ENCODE data around the gene CBLB.

Gene CBLB

DNA sequence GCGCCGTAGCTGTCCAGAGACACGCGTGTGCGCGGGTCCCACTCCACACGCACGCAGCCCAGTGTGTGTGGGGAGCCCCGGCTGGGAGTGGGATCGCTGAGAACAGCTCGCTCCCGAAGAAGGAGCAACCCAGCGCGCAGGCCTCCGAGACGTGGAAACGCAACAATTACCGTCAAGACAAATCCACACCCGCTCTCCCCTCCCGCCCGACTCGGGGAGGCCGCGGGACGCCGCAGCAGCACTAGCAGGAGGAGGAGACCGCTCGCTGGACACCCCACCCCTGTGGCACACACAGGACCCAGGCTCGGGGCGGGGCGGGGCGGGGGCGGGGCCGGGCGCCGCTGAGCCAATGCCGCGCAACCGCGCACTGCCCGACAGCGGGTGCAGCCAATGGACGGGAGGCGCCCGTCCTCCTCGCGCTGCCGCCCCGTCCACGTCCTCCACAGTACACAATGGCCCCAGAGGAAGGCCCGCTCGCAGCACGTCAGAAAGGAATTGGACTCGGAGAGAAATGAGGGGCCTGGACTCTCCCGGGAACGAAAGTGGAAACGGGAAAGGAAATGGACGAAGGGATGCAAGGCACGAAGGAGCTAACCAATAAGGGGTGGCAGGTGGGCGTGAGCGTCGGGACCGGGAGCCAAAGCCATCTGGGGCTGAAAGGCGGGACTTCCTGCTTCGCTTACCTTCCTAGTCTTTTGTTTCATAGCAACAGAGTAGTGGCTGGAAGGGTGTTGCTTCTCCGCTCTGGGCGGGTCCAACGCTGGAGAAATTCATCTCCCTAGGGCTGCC is at the start of gene CBLB:
TSS of gene CBLB (minus strand) at position 271 of the 789 bp plus-strand sequence. CDS start 1,435 bp downstream, outside the sequence.
- TF ChIP-seq, protein P1, sequence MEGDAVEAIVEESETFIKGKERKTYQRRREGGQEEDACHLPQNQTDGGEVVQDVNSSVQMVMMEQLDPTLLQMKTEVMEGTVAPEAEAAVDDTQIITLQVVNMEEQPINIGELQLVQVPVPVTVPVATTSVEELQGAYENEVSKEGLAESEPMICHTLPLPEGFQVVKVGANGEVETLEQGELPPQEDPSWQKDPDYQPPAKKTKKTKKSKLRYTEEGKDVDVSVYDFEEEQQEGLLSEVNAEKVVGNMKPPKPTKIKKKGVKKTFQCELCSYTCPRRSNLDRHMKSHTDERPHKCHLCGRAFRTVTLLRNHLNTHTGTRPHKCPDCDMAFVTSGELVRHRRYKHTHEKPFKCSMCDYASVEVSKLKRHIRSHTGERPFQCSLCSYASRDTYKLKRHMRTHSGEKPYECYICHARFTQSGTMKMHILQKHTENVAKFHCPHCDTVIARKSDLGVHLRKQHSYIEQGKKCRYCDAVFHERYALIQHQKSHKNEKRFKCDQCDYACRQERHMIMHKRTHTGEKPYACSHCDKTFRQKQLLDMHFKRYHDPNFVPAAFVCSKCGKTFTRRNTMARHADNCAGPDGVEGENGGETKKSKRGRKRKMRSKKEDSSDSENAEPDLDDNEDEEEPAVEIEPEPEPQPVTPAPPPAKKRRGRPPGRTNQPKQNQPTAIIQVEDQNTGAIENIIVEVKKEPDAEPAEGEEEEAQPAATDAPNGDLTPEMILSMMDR (IDR thresholded peaks at IDR 0.05; ENCODE audit: extremely low read depth, insufficient read depth, missing control alignments), result no peak
- in situ Hi-C loops (cut with MboI; ENCODE audit: low pct_unique_long_range_greater_than_20kb, low sequenced_read_pairs, unreplicated experiment), result loop anchor here (25.0 kb wide), 1 partner anchor 743 kb away; no protein-coding TSS in a partner anchor
- DNase-seq (ENCODE audit: low spot score), result peak; percentile 91

DNA sequence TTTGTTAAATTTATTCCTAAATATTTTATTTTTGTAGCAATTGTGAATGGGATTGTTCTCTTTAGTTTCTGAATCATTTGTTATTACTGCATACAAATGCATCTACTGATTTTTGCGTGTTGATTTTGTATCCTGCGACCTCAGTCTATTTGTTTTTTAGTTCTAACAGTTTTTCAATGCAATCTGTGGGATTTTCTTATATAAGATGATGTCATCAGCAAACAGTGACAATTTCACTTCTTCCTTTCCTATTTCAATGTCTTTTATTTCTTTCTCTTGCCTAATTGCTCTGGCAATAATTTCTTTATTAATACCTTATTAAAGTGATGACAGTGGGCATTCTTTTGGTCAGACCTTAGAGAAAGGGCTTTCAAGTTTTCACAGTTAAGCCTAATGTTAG is 48.0 kb upstream of the CBLB start:
- in situ Hi-C loops (cut with MboI; ENCODE audit: low pct_unique_long_range_greater_than_20kb, low sequenced_read_pairs, unreplicated experiment), result no loop called here
- TF ChIP-seq, protein P1 (IDR thresholded peaks at IDR 0.05; ENCODE audit: extremely low read depth, insufficient read depth, missing control alignments), result no peak
- DNase-seq (ENCODE audit: low spot score), result no peak

DNA sequence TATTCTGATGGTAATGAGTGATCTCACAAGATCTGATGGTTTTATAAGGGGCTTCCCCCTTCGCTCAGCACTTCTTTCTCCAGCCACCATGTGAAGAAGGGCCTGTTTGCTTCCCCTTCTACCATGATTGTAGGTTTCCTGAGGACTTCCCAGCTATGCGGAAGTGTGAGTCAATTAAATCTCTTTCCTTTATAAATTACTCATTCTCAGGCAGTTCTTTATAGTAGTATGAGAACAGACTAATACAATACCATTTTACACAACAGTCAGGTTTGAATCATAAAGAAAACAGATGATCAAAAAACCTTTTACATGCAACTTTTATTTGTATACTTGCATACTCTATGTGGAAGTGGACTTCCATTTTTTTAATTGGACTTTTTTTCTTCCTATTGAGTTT is 46.7 kb upstream of the CBLB start:
- in situ Hi-C loops (cut with MboI; ENCODE audit: low pct_unique_long_range_greater_than_20kb, low sequenced_read_pairs, unreplicated experiment), result no loop called here
- no peak for DNase-seq (ENCODE audit: low spot score)
- TF ChIP-seq, protein P1 (IDR thresholded peaks at IDR 0.05; ENCODE audit: extremely low read depth, insufficient read depth, missing control alignments), result no peak

DNA sequence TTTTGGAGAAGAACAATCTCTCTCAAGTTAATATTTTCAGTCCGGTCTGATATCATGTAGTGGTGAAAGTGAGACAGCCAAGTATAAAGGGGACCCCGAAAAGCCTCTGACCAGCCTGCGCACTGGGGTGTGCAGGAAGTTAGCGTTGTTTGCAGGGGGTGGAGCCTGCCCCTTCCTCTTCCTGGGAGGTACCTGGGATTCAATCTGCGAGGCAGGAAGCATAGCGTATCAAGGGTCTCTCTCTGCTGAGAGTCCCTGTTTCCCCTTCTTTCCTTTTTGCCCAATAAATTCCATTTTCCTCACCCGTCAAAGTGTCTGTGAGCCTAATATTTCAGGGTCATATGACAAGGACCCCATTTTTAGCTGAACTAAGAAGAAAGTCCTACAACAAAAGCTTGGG is 44.8 kb upstream of the CBLB start:
- DNase-seq (ENCODE audit: low spot score), result no peak
- in situ Hi-C loops (cut with MboI; ENCODE audit: low pct_unique_long_range_greater_than_20kb, low sequenced_read_pairs, unreplicated experiment), result no loop called here
- TF ChIP-seq, protein P1 (IDR thresholded peaks at IDR 0.05; ENCODE audit: extremely low read depth, insufficient read depth, missing control alignments), result no peak

DNA sequence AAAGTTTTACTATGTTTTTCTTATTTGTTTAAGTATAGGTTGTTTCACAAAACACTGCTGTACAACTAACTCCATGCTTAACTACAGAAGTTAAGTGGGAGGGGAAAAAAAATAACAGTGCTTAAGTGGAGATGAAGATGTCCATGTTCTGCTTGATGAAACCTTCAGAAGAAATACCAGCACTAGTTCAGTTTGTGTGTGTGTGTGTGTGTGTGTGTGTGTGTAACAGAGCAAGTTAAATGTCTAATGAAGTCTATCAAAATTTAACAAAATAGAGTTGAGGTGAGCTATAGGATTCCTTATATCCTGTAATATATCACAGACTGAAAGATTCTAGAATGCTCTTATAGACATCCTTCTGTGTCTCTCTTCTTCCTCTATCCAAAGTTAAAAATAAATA is 44.1 kb upstream of the CBLB start:
- DNase-seq (ENCODE audit: low spot score), result no peak

DNA sequence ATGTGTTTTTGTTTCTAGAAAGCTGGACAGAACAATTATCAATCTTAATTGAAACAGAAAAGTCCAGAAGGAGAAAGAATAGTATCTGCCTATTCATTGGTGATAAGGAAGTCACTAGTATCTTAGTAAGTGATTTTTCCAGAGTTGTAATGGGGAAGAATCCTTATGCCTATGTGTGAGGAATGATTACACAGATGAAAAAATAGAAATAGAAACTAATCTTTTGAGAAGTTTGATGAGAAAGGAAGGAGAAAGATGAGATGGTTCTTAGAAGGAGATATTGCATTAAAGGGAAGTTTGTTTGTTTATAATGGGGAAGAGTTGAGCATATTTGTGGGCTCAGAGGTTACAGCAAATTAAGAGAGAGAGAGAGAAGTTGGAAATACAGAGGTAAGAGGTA is 42.7 kb upstream of the CBLB start:
- no peak for DNase-seq (ENCODE audit: low spot score)
- in situ Hi-C loops (cut with MboI; ENCODE audit: low pct_unique_long_range_greater_than_20kb, low sequenced_read_pairs, unreplicated experiment), result no loop called here
- TF ChIP-seq, protein P1 (IDR thresholded peaks at IDR 0.05; ENCODE audit: extremely low read depth, insufficient read depth, missing control alignments), result no peak

More for the DNA sequence above, 44.1 kb upstream of the CBLB start:
- in situ Hi-C loops (cut with MboI; ENCODE audit: low pct_unique_long_range_greater_than_20kb, low sequenced_read_pairs, unreplicated experiment), result no loop called here
- TF ChIP-seq, protein P1 (IDR thresholded peaks at IDR 0.05; ENCODE audit: extremely low read depth, insufficient read depth, missing control alignments), result no peak
